GM21723 (cell line): ENCODE data around the gene ZFP3.
"Not testable (repeated sequence)": the region's sequence is repeated elsewhere in the genome, so short reads cannot be mapped to it uniquely, and the experiment has no call there.

Experiments
- ATAC-seq: cut with Tn5 transposase; IDR thresholded peaks from one replicate; pipeline ENCODE4 v1.9.1; 2021; ENCODE audit warnings: mild to moderate bottlenecking, moderate library complexity; ENCODE audit not compliant: unreplicated experiment

The ZFP3 gene

DNA sequence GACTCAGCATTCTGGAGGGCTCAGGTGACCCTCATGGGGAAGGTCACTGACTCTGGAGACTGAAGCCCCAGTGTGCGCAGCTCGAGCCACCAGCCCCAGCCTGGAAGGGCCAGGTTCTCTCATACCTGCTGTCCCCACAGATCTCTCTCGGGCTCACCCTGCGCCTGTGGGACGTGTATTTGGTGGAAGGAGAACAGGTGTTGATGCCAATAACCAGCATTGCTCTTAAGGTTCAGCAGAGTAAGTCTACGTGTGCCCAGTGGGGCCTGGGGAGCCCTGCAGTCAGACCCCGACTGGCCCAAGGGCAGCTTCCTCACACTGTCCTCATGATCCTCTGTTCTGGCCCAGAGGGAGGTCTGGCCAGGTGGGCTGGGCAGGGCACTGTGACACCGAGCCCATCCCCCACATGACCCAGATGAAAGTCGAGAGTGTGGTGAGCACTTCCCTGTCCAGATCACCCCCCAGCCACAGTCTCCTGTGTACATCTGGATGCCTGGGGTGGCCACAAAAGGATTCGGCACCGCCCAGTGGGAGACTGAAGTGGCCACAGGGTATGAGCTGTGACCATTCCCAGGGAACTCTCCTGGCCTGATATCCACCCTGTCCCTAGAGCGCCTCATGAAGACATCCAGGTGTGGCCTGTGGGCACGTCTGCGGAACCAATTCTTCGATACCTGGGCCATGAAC is 59.4 kb downstream of the ZFP3 start:
- not testable (repeated sequence) for ATAC-seq

DNA sequence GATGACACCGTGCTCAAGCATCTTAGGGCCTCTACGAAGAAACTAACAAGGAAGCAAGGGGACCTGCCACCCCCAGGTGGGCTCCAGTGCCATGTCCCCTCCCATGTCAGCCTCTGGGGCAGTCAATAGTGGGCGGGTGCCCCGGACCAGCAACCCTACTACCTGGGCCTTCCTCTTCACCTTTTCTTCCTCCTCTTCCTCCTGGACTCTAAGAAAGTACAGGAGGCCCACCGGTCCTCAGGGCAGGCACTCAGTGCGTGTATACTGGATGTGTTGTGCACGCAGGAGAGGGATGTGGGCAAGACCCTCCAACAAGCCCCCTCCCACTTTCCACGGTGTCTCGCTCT is 59.9 kb downstream of the ZFP3 start:
- not testable (repeated sequence) for ATAC-seq

- ATAC-seq = no peak
Observed at GRCh38 chr17:5138616-5139457, 60.6 kb downstream of the ZFP3 start.

DNA sequence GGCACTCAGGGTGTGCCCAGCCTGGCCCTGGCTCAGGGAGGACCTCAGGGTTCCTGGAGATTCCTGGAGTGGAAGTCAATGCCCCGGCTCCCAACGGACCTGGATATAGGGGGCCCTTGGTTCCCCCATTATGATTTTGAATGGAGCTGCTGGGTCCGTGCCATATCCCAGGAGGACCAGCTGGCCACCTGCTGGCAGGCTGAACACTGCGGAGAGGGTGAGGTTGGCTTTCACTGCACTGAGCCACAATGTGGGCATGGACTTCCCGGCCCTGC is 61.1 kb downstream of the ZFP3 start:
- ATAC-seq = no peak

DNA sequence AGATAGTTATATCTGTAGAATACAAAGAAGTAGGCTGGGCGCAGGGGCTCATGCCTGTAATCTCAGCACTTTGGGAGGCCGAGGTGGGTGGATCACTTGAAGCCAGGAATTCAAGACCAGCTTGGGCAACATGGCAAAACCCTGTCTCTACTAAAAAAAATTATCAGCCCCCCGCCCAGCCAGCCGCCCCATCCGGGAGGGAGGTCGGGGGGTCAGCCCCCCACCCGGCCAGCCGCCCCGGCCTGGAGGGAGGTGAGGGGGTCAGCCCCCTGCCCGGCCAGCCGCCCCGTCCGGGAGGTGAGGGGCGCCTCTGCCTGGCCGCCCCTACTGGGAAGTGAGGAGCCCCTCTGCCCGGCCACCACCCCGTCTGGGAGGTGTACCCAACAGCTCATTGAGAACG is 64.6 kb downstream of the ZFP3 start:
- not testable (repeated sequence) for ATAC-seq
